GM12878 (cell line): Measurements from ENCODE around the gene BEX1. TPM values are rescaled to one million over a fixed set of nuclear protein-coding genes. Genes with fewer than 3 reads are reported as not detected.

Experiments
- ATAC-seq: fragments of 200-7000 bp; cut with Tn5 transposase; 3 replicates; pipeline ENCODE4 v1.9.1; 2020; ENCODE audit warnings: mild to moderate bottlenecking, moderate library complexity
- BruUV-seq: library from RNA; stranded (reverse); fragments of 400-500 nt; replicated peaks from 2 replicates; lab custom pipeline; 2021; lab: Mats Ljungman, UMichigan
- CTCF ChIA-PET: fragments of 300-600 bp; sonication (Branson Sonifier 250); formaldehyde crosslinking; extraction: SDS; loops from one replicate; lab custom pipeline; 2021; ENCODE audit warnings: inconsistent platforms; lab: Yijun Ruan, JAX
- POLR2A ChIA-PET: fragments of 350-600 bp; formaldehyde crosslinking; extraction: SDS; loops from one replicate; lab custom pipeline; 2021; ENCODE audit warnings: inconsistent platforms; lab: Charles Lee
- RAD21 ChIA-PET: fragments of 300-600 bp; sonication (Branson Sonifier 250); formaldehyde crosslinking; loops from one replicate; lab custom pipeline; 2023; ENCODE audit warnings: antibody characterized with exemption; ENCODE audit not compliant: unreplicated experiment; lab: Charles Lee
- SMC1A ChIA-PET: fragments of 300-600 bp; sonication (Branson Sonifier 250); formaldehyde crosslinking; loops from one replicate; lab custom pipeline; 2023; ENCODE audit not compliant: unreplicated experiment, uncharacterized antibody; lab: Charles Lee
- DNase-seq: peaks from one replicate; pipeline ENCODE4 v3.0.0-alpha.2; 2011; ENCODE audit warnings: low read depth, low spot score
- FAIRE-seq: peaks from 3 replicates; lab custom pipeline; 2011; peaks lifted over from hg19 to GRCh38; lab: Jason Lieb, UNC
- H2AFZ ChIP-seq: 2 replicates; pipeline ENCODE4 v1.6.0; 2011; ENCODE audit warnings: low read depth, low read length, control low read depth; ENCODE audit not compliant: control insufficient read depth
- H3K27ac ChIP-seq: 2 replicates; pipeline ENCODE4 v1.5.1; 2011; ENCODE audit warnings: control low read depth; ENCODE audit not compliant: control insufficient read depth, insufficient read depth
- H3K27me3 ChIP-seq, 2 experiments: replicated peaks in 1 of 2; 2 replicates each; pipeline versions ENCODE4 v1.6.0 to v1.6.1; 2011; ENCODE audit warnings: low read length in 1 of 2; ENCODE audit not compliant: control insufficient read depth in 2 of 2, insufficient read depth in 2 of 2
- H3K36me3 ChIP-seq, 2 experiments: 2 replicates each; pipeline ENCODE4 v1.5.1; 2011; ENCODE audit warnings: low read length in 1 of 2; ENCODE audit not compliant: control insufficient read depth in 2 of 2, insufficient read depth in 2 of 2
- H3K4me1 ChIP-seq: 2 replicates; pipeline ENCODE4 v1.6.1; 2011; ENCODE audit warnings: mild to moderate bottlenecking, low read length, moderate library complexity, mixed read lengths; ENCODE audit not compliant: control insufficient read depth, insufficient read depth
- H3K4me2 ChIP-seq: 2 replicates; pipeline ENCODE4 v1.6.0; 2011; ENCODE audit warnings: control low read depth; ENCODE audit not compliant: control insufficient read depth, insufficient read depth
- H3K4me3 ChIP-seq: fragments of 200-600 bp; sonication (generic); 2 replicates; pipeline ENCODE4 v1.5.1; 2016
- H3K79me2 ChIP-seq: 2 replicates; pipeline ENCODE4 v1.6.0; 2011; ENCODE audit warnings: low read length; ENCODE audit not compliant: control insufficient read depth, insufficient read depth
- H3K9ac ChIP-seq: 2 replicates; pipeline ENCODE4 v1.8.0; 2011; ENCODE audit warnings: low read length, control low read depth, mixed read lengths; ENCODE audit not compliant: control insufficient read depth, insufficient read depth
- H3K9me3 ChIP-seq: replicated peaks from 3 replicates; pipeline ENCODE4 v1.5.1; 2011; ENCODE audit warnings: mild to moderate bottlenecking, low read length; ENCODE audit not compliant: control insufficient read depth, insufficient read depth
- H4K20me1 ChIP-seq: 2 replicates; pipeline ENCODE4 v1.6.0; 2011; ENCODE audit not compliant: control insufficient read depth, insufficient read depth
- CREM ChIP-seq: IDR thresholded peaks from 2 replicates; pipeline ENCODE4 v1.6.1; 2014; ENCODE audit warnings: antibody characterized with exemption, low read depth
- EED ChIP-seq: sonication (generic); IDR thresholded peaks from 2 replicates; pipeline ENCODE4 v1.6.1; 2016; ENCODE audit warnings: antibody characterized with exemption, low read depth
- EGR1 ChIP-seq, 2 experiments: IDR thresholded peaks; 1 replicate in 1 of 2; 2 replicates in 1 of 2; pipeline ENCODE4 v1.6.1; 2011 to 2012; ENCODE audit warnings: low read depth in 2 of 2, low read length in 2 of 2, borderline replicate concordance in 1 of 2, mild to moderate bottlenecking in 1 of 2, moderate library complexity in 1 of 2
- PAX5 ChIP-seq: IDR thresholded peaks from 2 replicates; pipeline ENCODE4 v1.6.1; 2011; ENCODE audit warnings: low read depth, low read length, borderline replicate concordance
- POLR2A ChIP-seq: IDR thresholded peaks from 2 replicates; pipeline ENCODE4 v1.6.1; 2011; ENCODE audit warnings: low read depth, mild to moderate bottlenecking, low read length
- TCF7 ChIP-seq: IDR thresholded peaks from 2 replicates; pipeline ENCODE4 v1.6.1; 2014; ENCODE audit warnings: antibody characterized with exemption, borderline replicate concordance
- YY1 ChIP-seq: IDR thresholded peaks from 2 replicates; pipeline ENCODE4 v1.6.1; 2011; ENCODE audit warnings: low read depth, mild to moderate bottlenecking, low read length
- WGBS: methylation state at CpG from one replicate; pipeline ENCODE4 v1.1.6; 2016; ENCODE audit warnings: low lambda C conversion rate; ENCODE audit not compliant: insufficient replicate concordance, insufficient coverage; ENCODE audit errors: missing lambda C conversion rate; 5-methylcytosine and 5-hydroxymethylcytosine counted together
- in situ Hi-C: fragments of 300-500 bp; cut with MboI; formaldehyde crosslinking; loops from 9 replicates; pipeline ENCODE4 v1.14.3; 2018; ENCODE audit warnings: mixed read lengths
- intact Hi-C: fragments of 100-400 bp; cut with micrococcal nuclease; formaldehyde crosslinking; loops from one replicate; pipeline ENCODE4 v1.14.2; 2022; ENCODE audit not compliant: unreplicated experiment
- polyA plus RNA-seq, 11 experiments: library from polyadenylated mRNA; depleted of rRNA in 4 of 11; unstranded in 6 of 11; stranded (reverse) in 5 of 11; fragments of >200 nt; fragmentation: Nextera tagmentation in 4 of 11; fragmentation: Illumina TruSeq in 1 of 11; extraction: Ambion mirVana in 4 of 11; extraction: Trizol in 1 of 11; gene quantifications; 1 replicate in 1 of 11; 2 replicates in 10 of 11; pipeline versions ENCODE4 v1.2.1 to v1.2.3, GENCODE V29; 2011 to 2016; ENCODE audit warnings: inconsistent platforms in 2 of 11, missing spikeins in 2 of 11, low read depth in 1 of 11
- total RNA-seq, 4 experiments: library from RNA; depleted of rRNA in 3 of 4; stranded (reverse); fragments of >200 nt in 3 of 4; fragmentation: Illumina TruSeq in 1 of 4; extraction: Trizol in 1 of 4; gene quantifications; 2 replicates each; pipeline versions ENCODE4 v1.2.1 to v1.2.3, GENCODE V29; 2013 to 2021
- TF ChIP-seq, protein P1 (sequence below): IDR thresholded peaks from 2 replicates; pipeline ENCODE4 v1.6.1; 2011; ENCODE audit warnings: borderline replicate concordance, low read depth, mild to moderate bottlenecking, moderate library complexity, low read length; ENCODE audit not compliant: insufficient read depth, poor library complexity, severe bottlenecking
- TF ChIP-seq, protein P2 (sequence below): fragments of 450-650 bp; IDR thresholded peaks from 2 replicates; pipeline ENCODE4 v1.6.1; 2017; ENCODE audit warnings: mild to moderate bottlenecking, moderate library complexity
- TF ChIP-seq, protein P3 (sequence below): fragments of 450-650 bp; IDR thresholded peaks from 2 replicates; pipeline ENCODE4 v1.6.1; 2017; ENCODE audit warnings: mild to moderate bottlenecking, moderate library complexity
- TF ChIP-seq, protein P4 (sequence below): IDR thresholded peaks from 2 replicates; pipeline ENCODE4 v1.6.1; 2012; ENCODE audit warnings: low read depth, low read length, improper control_type of control experiment

The BEX1 gene
- total and polyA plus RNA-seq, 10 of the 15 experiments (the other 5 are each of a cell fraction or from before 2014, with no cell fraction given): 0.19 to 3.8 TPM; not detected in 8

DNA sequence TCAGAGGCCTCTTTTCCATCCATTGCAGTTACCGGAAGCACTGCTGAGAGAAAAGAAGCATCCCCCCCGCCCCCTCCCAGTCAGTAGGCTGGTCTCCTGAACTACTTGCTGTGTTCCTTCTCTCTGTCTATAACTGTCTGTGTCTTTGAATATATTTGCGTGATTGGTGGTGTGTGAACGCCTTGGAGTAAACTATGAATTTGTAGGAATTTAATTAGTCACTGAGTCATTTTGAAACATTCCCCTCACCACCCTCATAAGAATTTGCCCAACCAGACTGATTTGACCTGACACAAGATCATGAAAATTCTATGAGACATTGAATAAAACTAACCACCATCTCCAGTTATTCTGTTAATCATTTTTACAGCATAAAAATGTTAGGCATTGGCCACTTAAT is 35.7 kb upstream of the BEX1 start (continued):
- TF ChIP-seq TCF7 (no peak), EED (no peak), EGR1 (IDR thresholded peaks at IDR 0.05; ENCODE audit: borderline replicate concordance in 1 of 2, low read depth in 2 of 2, low read length in 2 of 2) (no peak)
- TF ChIP-seq, protein P1, sequence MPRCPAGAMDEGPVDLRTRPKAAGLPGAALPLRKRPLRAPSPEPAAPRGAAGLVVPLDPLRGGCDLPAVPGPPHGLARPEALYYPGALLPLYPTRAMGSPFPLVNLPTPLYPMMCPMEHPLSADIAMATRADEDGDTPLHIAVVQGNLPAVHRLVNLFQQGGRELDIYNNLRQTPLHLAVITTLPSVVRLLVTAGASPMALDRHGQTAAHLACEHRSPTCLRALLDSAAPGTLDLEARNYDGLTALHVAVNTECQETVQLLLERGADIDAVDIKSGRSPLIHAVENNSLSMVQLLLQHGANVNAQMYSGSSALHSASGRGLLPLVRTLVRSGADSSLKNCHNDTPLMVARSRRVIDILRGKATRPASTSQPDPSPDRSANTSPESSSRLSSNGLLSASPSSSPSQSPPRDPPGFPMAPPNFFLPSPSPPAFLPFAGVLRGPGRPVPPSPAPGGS: no peak

DNA sequence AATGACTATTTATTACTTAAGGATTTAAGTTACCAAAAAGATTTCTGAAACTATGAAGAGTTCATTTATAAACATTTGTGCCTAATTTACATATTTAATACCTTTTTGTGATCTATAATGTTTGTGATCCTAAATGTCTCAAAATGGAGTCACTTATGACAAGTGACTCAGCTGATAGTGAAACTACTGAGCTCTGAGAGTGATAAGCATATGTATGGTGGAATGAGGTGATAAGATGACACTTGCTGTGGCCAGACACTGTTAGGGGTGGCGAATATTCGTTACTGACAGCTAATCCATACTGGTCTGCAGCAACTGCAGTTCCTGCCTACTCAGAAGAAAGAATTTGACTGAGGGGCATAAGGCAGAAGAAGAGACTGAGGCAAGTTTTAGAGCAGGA is 34.5 kb upstream of the BEX1 start:
- in situ Hi-C loops: no loop called here
- ChIA-PET CTCF (interaction anchor here (0.9 kb wide), 1 partner anchor 148 kb away, joined by 3 read pairs; no protein-coding TSS in a partner anchor), SMC1A (no interaction called here), POLR2A (no interaction called here)
- FAIRE-seq: no peak
- H3K9ac ChIP-seq: no peak overlapping the region
- H3K4me3 ChIP-seq: no peak overlapping the region
- H3K4me2 ChIP-seq: no peak overlapping the region
- H3K9me3 ChIP-seq: no peaks in the 10 kb centered on the region
- no peaks in the 10 kb centered on the region for H3K27me3 ChIP-seq
- H3K36me3 ChIP-seq: no peaks in the 10 kb centered on the region
- 76% methylated on average over 2 of the region's 2 CpGs for WGBS
- H2AFZ ChIP-seq: no peak overlapping the region
- H3K79me2 ChIP-seq: no peaks in the 10 kb centered on the region
- TF ChIP-seq POLR2A: no peak
- TF ChIP-seq, protein P2, sequence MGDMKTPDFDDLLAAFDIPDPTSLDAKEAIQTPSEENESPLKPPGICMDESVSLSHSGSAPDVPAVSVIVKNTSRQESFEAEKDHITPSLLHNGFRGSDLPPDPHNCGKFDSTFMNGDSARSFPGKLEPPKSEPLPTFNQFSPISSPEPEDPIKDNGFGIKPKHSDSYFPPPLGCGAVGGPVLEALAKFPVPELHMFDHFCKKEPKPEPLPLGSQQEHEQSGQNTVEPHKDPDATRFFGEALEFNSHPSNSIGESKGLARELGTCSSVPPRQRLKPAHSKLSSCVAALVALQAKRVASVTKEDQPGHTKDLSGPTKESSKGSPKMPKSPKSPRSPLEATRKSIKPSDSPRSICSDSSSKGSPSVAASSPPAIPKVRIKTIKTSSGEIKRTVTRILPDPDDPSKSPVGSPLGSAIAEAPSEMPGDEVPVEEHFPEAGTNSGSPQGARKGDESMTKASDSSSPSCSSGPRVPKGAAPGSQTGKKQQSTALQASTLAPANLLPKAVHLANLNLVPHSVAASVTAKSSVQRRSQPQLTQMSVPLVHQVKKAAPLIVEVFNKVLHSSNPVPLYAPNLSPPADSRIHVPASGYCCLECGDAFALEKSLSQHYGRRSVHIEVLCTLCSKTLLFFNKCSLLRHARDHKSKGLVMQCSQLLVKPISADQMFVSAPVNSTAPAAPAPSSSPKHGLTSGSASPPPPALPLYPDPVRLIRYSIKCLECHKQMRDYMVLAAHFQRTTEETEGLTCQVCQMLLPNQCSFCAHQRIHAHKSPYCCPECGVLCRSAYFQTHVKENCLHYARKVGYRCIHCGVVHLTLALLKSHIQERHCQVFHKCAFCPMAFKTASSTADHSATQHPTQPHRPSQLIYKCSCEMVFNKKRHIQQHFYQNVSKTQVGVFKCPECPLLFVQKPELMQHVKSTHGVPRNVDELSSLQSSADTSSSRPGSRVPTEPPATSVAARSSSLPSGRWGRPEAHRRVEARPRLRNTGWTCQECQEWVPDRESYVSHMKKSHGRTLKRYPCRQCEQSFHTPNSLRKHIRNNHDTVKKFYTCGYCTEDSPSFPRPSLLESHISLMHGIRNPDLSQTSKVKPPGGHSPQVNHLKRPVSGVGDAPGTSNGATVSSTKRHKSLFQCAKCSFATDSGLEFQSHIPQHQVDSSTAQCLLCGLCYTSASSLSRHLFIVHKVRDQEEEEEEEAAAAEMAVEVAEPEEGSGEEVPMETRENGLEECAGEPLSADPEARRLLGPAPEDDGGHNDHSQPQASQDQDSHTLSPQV: peak; percentile 91
- no peak for TF ChIP-seq PAX5
- TF ChIP-seq, protein P3, sequence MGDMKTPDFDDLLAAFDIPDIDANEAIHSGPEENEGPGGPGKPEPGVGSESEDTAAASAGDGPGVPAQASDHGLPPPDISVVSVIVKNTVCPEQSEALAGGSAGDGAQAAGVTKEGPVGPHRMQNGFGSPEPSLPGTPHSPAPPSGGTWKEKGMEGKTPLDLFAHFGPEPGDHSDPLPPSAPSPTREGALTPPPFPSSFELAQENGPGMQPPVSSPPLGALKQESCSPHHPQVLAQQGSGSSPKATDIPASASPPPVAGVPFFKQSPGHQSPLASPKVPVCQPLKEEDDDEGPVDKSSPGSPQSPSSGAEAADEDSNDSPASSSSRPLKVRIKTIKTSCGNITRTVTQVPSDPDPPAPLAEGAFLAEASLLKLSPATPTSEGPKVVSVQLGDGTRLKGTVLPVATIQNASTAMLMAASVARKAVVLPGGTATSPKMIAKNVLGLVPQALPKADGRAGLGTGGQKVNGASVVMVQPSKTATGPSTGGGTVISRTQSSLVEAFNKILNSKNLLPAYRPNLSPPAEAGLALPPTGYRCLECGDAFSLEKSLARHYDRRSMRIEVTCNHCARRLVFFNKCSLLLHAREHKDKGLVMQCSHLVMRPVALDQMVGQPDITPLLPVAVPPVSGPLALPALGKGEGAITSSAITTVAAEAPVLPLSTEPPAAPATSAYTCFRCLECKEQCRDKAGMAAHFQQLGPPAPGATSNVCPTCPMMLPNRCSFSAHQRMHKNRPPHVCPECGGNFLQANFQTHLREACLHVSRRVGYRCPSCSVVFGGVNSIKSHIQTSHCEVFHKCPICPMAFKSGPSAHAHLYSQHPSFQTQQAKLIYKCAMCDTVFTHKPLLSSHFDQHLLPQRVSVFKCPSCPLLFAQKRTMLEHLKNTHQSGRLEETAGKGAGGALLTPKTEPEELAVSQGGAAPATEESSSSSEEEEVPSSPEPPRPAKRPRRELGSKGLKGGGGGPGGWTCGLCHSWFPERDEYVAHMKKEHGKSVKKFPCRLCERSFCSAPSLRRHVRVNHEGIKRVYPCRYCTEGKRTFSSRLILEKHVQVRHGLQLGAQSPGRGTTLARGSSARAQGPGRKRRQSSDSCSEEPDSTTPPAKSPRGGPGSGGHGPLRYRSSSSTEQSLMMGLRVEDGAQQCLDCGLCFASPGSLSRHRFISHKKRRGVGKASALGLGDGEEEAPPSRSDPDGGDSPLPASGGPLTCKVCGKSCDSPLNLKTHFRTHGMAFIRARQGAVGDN: peak; percentile 76
- TF ChIP-seq CREM: no peak
- TF ChIP-seq, protein P4, sequence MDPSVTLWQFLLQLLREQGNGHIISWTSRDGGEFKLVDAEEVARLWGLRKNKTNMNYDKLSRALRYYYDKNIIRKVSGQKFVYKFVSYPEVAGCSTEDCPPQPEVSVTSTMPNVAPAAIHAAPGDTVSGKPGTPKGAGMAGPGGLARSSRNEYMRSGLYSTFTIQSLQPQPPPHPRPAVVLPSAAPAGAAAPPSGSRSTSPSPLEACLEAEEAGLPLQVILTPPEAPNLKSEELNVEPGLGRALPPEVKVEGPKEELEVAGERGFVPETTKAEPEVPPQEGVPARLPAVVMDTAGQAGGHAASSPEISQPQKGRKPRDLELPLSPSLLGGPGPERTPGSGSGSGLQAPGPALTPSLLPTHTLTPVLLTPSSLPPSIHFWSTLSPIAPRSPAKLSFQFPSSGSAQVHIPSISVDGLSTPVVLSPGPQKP: no peak
- TF ChIP-seq YY1: no peak
- TF ChIP-seq, all 136 proteins: peak for 2
- Histone ChIP-seq H3K4me1 (no peaks in the 10 kb centered on the region), H4K20me1 (no peaks in the 10 kb centered on the region), H3K27ac (no peak overlapping the region)
- DNase-seq (no peak), ATAC-seq (no peak)
- intact Hi-C loops: no loop called here
- BruUV-seq: no TSS peak
- RAD21 ChIA-PET: no interaction called here
